PC-9 (cell line): Measurements from ENCODE around the gene SLC1A2. TPM values are rescaled to one million over a fixed set of nuclear protein-coding genes. Genes with fewer than 3 reads are reported as not detected.
"Not testable (repeated sequence)": the region's sequence is repeated elsewhere in the genome, so short reads cannot be mapped to it uniquely, and the experiment has no call there.

ENCODE experiments used
- BruUV-seq: library from RNA; stranded (reverse); fragments of 400-500 nt; replicated peaks from 2 replicates; lab custom pipeline; 2021; lab: Mats Ljungman, UMichigan
- CTCF ChIA-PET: fragments of 300-600 bp; sonication (Branson Sonifier 250); formaldehyde crosslinking; loops from one replicate; lab custom pipeline; 2022; ENCODE audit warnings: antibody characterized with exemption; lab: Charles Lee
- POLR2A ChIA-PET: fragments of 300-600 bp; sonication (Branson Sonifier 250); formaldehyde crosslinking; loops from one replicate; lab custom pipeline; 2022; ENCODE audit warnings: antibody characterized with exemption; ENCODE audit not compliant: unreplicated experiment; lab: Charles Lee
- DNase-seq, 2 experiments: peaks; one replicate each; pipeline versions ENCODE4 v3.0.0 to v3.0.0-alpha.2; 2015 to 2022; ENCODE audit warnings: mixed read lengths in 1 of 2
- H2AFZ ChIP-seq: fragments of 200-600 bp; sonication (generic); 2 replicates; pipeline ENCODE4 v1.8.1; 2017; ENCODE audit warnings: antibody characterized with exemption
- H3F3A ChIP-seq: fragments of 200-600 bp; sonication (generic); 2 replicates; pipeline ENCODE4 v1.8.1; 2017; ENCODE audit warnings: antibody characterized with exemption, mild to moderate bottlenecking, low read depth; ENCODE audit not compliant: insufficient read depth
- H3K27ac ChIP-seq: fragments of 200-600 bp; sonication (generic); 2 replicates; pipeline ENCODE4 v1.6.1; 2016; ENCODE audit warnings: mixed run types
- H3K27me3 ChIP-seq: fragments of 200-600 bp; sonication (generic); 2 replicates; pipeline ENCODE4 v1.6.1; 2016; ENCODE audit warnings: low read depth, mixed run types; ENCODE audit not compliant: insufficient read depth
- H3K36me3 ChIP-seq: fragments of 200-600 bp; sonication (generic); 2 replicates; pipeline ENCODE4 v1.6.1; 2016; ENCODE audit warnings: low read depth, mixed run types
- H3K4me1 ChIP-seq: fragments of 200-600 bp; sonication (generic); replicated peaks from 2 replicates; pipeline ENCODE4 v1.6.1; 2016; ENCODE audit warnings: mixed run types; ENCODE audit not compliant: insufficient read depth
- H3K4me2 ChIP-seq: fragments of 200-600 bp; sonication (generic); 2 replicates; pipeline ENCODE4 v1.6.1; 2017; ENCODE audit warnings: mixed run types
- H3K4me3 ChIP-seq: fragments of 200-600 bp; sonication (generic); 2 replicates; pipeline ENCODE4 v1.6.1; 2016; ENCODE audit warnings: mixed run types
- H3K79me2 ChIP-seq: fragments of 200-600 bp; sonication (generic); 2 replicates; pipeline ENCODE4 v1.6.1; 2017; ENCODE audit warnings: low read depth, mixed run types
- H3K9me2 ChIP-seq: fragments of 200-600 bp; sonication (generic); 2 replicates; pipeline ENCODE4 v1.8.1; 2017; ENCODE audit warnings: mild to moderate bottlenecking; ENCODE audit not compliant: insufficient read depth
- H3K9me3 ChIP-seq: fragments of 200-600 bp; sonication (generic); 2 replicates; pipeline ENCODE4 v1.8.1; 2016; ENCODE audit warnings: low read depth; ENCODE audit not compliant: insufficient read depth
- H4K20me1 ChIP-seq: fragments of 200-600 bp; sonication (generic); 2 replicates; pipeline ENCODE4 v1.8.1; 2017; ENCODE audit not compliant: insufficient read depth
- CTCF ChIP-seq: fragments of 200-600 bp; sonication (generic); conservative IDR thresholded peaks from 2 replicates; pipeline ENCODE4 v1.6.1; 2017; ENCODE audit warnings: mixed run types, antibody characterized with exemption, mild to moderate bottlenecking, moderate library complexity
- EZH2 ChIP-seq: fragments of 200-600 bp; sonication (generic); IDR thresholded peaks from 2 replicates; pipeline ENCODE4 v1.8.0; 2017; ENCODE audit warnings: antibody characterized with exemption, low read depth
- intact Hi-C: fragments of 100-400 bp; cut with micrococcal nuclease; formaldehyde crosslinking; loops from one replicate; pipeline ENCODE4 v1.10.0; 2022; ENCODE audit not compliant: unreplicated experiment
- total RNA-seq: library from RNA; stranded (reverse); gene quantifications from 2 replicates; pipeline ENCODE4 v1.2.3, GENCODE V29; 2021

SLC1A2 gene
- total RNA-seq, 1 experiment from 2014 or later = 0.09 TPM

- Histone ChIP-seq H3K79me2 (no peaks in the 10 kb centered on the region), H3K9me2 (no peaks in the 10 kb centered on the region), H3K4me3 (no peak overlapping the region), H3K4me1 (no peaks in the 10 kb centered on the region), H3K27me3 (no peaks in the 10 kb centered on the region), H3K9me3 (0 out of 2 replicates have a peak, but pooled peaks cover 5% of the 10 kb centered on the region), H4K20me1 (no peaks in the 10 kb centered on the region), H2AFZ (no peak overlapping the region), H3K36me3 (peaks cover 82% of the 10 kb centered on the region), H3K27ac (no peak overlapping the region; the same call in 1 of the 2 replicates), H3F3A (peaks cover 97% of the 10 kb centered on the region), H3K4me2 (no peak overlapping the region)
- TF ChIP-seq CTCF (no peak), EZH2 (no peak)
- DNase-seq = no peak
- ChIA-PET POLR2A (no interaction called here), CTCF (no interaction called here)
- intact Hi-C loops = no loop called here
- no TSS peak for BruUV-seq
Observed at GRCh38 chr11:35228328-35228725, 191.0 kb downstream of the SLC1A2 start.

- peaks cover 97% of the 10 kb centered on the region for H3F3A ChIP-seq
- no TSS peak for BruUV-seq
- no peaks in the 10 kb centered on the region for H3K79me2 ChIP-seq
- H3K36me3 ChIP-seq = peaks cover 88% of the 10 kb centered on the region
- no peak overlapping the region for H2AFZ ChIP-seq
- H3K27me3 ChIP-seq = no peaks in the 10 kb centered on the region
- no peaks in the 10 kb centered on the region for H3K9me2 ChIP-seq
- H3K9me3 ChIP-seq = 0 out of 2 replicates have a peak, but pooled peaks cover 3% of the 10 kb centered on the region
- TF ChIP-seq EZH2 (no peak), CTCF (no peak)
- H3K4me3 ChIP-seq = no peak overlapping the region
- H3K4me2 ChIP-seq = no peak overlapping the region
- ChIA-PET CTCF (no interaction called here), POLR2A (no interaction called here)
- H4K20me1 ChIP-seq = no peaks in the 10 kb centered on the region
- H3K27ac ChIP-seq = peak overlapping the region; percentile 6
- DNase-seq = peak in 1 of 2 experiments; percentile 57
- intact Hi-C loops = no loop called here
- H3K4me1 ChIP-seq = no peaks in the 10 kb centered on the region
Observed at GRCh38 chr11:35227576-35228327, 191.6 kb downstream of the SLC1A2 start.

- H3K36me3 ChIP-seq = peaks cover 94% of the 10 kb centered on the region
- H3K27me3 ChIP-seq, H3K4me3 ChIP-seq, H3K4me1 ChIP-seq, BruUV-seq, H3K9me2 ChIP-seq, H3K4me2 ChIP-seq, H3K79me2 ChIP-seq, intact Hi-C loops, H4K20me1 ChIP-seq, POLR2A ChIA-PET, DNase-seq, H3K9me3 ChIP-seq, H2AFZ ChIP-seq: not testable (repeated sequence)
- peaks cover 96% of the 10 kb centered on the region for H3F3A ChIP-seq
- 0 out of 2 replicates have a peak overlapping the region, but pooled peaks have one; percentile 8 for H3K27ac ChIP-seq
- CTCF ChIA-PET = interaction anchor here (0.6 kb wide), 1 partner anchor 20 kb away, joined by 3 read pairs; no protein-coding TSS in a partner anchor
Observed at GRCh38 chr11:35226756-35227155, 192.6 kb downstream of the SLC1A2 start.
